RWPE1 (cell line): Measurements from ENCODE around the gene CLIC5.

Experiments
- CTCF ChIA-PET: fragments of 350-600 bp; sonication (Branson Sonifier 250); formaldehyde crosslinking; extraction: SDS; loops from one replicate; lab custom pipeline; 2021; lab: Yijun Ruan, JAX
- POLR2A ChIA-PET: fragments of 400-600 bp; formaldehyde crosslinking; extraction: SDS; loops from one replicate; lab custom pipeline; 2020; ENCODE audit warnings: antibody characterized with exemption; ENCODE audit not compliant: low non-redundant PET; lab: Yijun Ruan, JAX
- DNase-seq: peaks from one replicate; pipeline ENCODE4 v3.0.0; 2012; ENCODE audit warnings: low spot score
- H3K27ac ChIP-seq: fragments of 450-650 bp; 2 replicates; pipeline ENCODE4 v1.5.1; 2017
- TF ChIP-seq, protein P1 (sequence below): fragments of 450-650 bp; conservative IDR thresholded peaks from 2 replicates; pipeline ENCODE4 v1.5.1; 2017; ENCODE audit warnings: low read depth, mild to moderate bottlenecking

Gene CLIC5

GRCh38 chr6:45917439-45917838, 98.2 kb downstream of the CLIC5 start:
- ChIA-PET POLR2A (no interaction called here), CTCF (interaction anchor here (0.6 to 0.7 kb wide), 2 partner anchors 27 to 1262 kb away, joined by 3 read pairs; no protein-coding TSS in a partner anchor)
- DNase-seq = no peak
- TF ChIP-seq, protein P1, sequence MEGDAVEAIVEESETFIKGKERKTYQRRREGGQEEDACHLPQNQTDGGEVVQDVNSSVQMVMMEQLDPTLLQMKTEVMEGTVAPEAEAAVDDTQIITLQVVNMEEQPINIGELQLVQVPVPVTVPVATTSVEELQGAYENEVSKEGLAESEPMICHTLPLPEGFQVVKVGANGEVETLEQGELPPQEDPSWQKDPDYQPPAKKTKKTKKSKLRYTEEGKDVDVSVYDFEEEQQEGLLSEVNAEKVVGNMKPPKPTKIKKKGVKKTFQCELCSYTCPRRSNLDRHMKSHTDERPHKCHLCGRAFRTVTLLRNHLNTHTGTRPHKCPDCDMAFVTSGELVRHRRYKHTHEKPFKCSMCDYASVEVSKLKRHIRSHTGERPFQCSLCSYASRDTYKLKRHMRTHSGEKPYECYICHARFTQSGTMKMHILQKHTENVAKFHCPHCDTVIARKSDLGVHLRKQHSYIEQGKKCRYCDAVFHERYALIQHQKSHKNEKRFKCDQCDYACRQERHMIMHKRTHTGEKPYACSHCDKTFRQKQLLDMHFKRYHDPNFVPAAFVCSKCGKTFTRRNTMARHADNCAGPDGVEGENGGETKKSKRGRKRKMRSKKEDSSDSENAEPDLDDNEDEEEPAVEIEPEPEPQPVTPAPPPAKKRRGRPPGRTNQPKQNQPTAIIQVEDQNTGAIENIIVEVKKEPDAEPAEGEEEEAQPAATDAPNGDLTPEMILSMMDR = no peak
- H3K27ac ChIP-seq = no peak overlapping the region

GRCh38 chr6:45916692-45917091, 99.0 kb downstream of the CLIC5 start:
- ChIA-PET POLR2A (no interaction called here), CTCF (no interaction called here)
- no peak for DNase-seq
- TF ChIP-seq, protein P1 = no peak
- no peak overlapping the region for H3K27ac ChIP-seq

DNA sequence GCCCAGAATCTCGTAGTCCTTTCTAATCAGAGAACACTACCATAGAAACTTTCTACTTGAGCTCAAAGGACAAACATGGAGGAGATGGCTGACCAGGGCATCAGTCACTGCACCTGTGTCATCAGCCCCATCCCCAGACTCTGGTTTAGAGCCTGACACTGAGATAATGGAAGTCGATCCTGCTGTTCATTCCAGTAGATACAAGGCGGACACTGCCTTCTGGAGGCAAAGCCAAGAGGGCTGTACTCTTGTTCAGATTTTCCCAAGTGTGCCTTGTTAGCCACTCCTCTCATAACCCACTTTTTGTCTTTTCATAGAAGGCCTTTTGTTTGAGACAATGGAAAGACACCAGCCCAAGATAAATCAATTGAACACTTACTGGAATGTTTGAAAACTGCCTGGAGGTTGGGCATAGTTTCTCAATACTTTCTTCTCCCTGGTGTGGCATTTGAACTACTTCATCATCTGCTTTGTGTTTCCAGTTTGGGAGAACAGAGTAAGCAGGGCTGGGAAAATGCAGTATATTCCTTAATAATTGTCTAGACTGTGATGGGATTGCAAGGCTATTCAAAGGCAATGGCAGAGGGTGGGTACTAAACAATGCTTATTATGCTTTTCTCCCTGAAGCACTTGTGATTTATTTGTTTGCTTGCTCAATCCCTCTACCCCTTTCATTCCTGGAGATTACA, 99.7 kb downstream of the CLIC5 start:
- ChIA-PET POLR2A (no interaction called here), CTCF (no interaction called here)
- no peak for DNase-seq
- TF ChIP-seq, protein P1 = no peak
- H3K27ac ChIP-seq = no peak overlapping the region

GRCh38 chr6:45911691-45912090, 104.0 kb downstream of the CLIC5 start:
- TF ChIP-seq, protein P1 = no peak
- ChIA-PET CTCF (interaction anchor here (1.4 kb wide), 1 partner anchor 11 kb away, joined by 4 read pairs; no protein-coding TSS in a partner anchor), POLR2A (no interaction called here)
- no peak overlapping the region for H3K27ac ChIP-seq
- DNase-seq = no peak

- POLR2A ChIA-PET = no interaction called here
- TF ChIP-seq, protein P1 = no peak
- DNase-seq = no peak
- H3K27ac ChIP-seq = no peak overlapping the region
- CTCF ChIA-PET = interaction anchor here (1.2 kb wide), 1 partner anchor 18 kb away, joined by 3 read pairs; no protein-coding TSS in a partner anchor
Measured at GRCh38 chr6:45903959-45904358, 111.7 kb downstream of the CLIC5 start.

DNA sequence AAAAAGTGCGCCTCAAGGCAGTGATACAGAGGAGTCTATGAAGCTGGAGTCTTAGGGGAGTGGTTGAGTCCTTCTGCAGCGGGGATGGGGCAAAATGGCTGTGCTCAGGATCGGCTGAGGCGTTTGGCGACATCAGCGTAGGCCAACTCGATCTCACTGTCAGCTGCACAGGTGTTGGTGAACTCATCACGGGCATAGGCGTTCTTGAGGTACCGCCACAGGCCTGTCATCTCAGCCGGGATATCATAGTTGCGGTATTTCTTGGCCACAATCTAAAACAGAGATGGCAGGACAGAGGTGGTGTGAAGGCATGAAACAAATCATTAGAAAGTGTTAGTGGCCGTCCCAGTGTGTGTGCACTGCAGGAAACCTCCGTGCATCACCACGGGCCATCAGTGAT, 112.7 kb downstream of the CLIC5 start:
- ChIA-PET POLR2A (no interaction called here), CTCF (interaction anchor here (0.5 kb wide), 1 partner anchor 237 kb away, joined by 3 read pairs; no protein-coding TSS in a partner anchor)
- no peak overlapping the region for H3K27ac ChIP-seq
- TF ChIP-seq, protein P1 = no peak
- DNase-seq = no peak
